HG02885 (cell line): ENCODE data around the gene FAM76A.
"Not testable (repeated sequence)": the region's sequence is repeated elsewhere in the genome, so short reads cannot be mapped to it uniquely, and the experiment has no call there.

Experiments
- ATAC-seq: cut with Tn5 transposase; IDR thresholded peaks from one replicate; pipeline ENCODE4 v1.9.1; 2021; ENCODE audit warnings: mild to moderate bottlenecking; ENCODE audit not compliant: unreplicated experiment, poor library complexity

Gene FAM76A

GRCh38 chr1:27773826-27774445, 48.2 kb downstream of the FAM76A start:
- ATAC-seq, result no peak

- no peak for ATAC-seq
Observed at GRCh38 chr1:27774654-27775053, 48.9 kb downstream of the FAM76A start.

GRCh38 chr1:27775336-27775735, 49.6 kb downstream of the FAM76A start:
- not testable (repeated sequence) for ATAC-seq

GRCh38 chr1:27776276-27776675, 50.5 kb downstream of the FAM76A start:
- ATAC-seq, result not testable (repeated sequence)

DNA sequence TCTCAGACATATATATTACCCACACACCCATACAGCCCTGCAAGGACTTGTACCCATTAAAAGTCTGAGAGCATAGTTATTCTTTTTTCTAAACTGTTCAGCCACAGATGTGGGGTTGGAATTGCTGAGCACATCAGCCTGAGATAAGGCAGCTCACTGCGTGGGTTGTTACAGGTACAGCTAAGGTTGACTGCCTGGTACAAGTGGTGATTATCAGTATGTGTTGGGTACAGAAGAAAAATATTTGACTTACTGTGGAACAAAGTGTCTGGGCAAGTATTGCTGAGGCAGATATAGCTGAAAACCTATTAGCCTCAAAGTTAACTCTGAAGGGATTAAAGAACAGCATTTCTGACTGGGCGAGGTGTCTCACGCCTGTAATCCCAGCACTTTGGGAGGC, 52.3 kb downstream of the FAM76A start:
- no peak for ATAC-seq

DNA sequence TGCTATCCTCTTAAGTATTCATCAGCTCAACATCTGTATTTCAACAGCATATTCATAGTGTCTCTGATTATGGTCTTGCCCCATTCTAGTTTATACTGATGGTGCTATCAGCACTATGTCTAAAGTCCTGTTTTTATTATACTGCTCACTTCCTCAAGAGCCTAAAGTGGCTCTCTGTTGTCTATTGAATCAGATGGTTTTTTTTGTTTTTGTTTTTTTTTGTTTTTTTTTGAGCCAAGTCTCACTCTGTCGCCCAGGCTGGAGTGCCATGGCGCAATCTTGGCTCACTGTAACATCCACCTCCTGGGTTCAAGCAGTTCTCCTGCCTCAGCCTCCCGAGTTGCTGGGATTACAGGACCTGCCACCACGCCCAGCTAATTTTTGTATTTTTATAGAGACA, 53.4 kb downstream of the FAM76A start:
- no peak for ATAC-seq

DNA sequence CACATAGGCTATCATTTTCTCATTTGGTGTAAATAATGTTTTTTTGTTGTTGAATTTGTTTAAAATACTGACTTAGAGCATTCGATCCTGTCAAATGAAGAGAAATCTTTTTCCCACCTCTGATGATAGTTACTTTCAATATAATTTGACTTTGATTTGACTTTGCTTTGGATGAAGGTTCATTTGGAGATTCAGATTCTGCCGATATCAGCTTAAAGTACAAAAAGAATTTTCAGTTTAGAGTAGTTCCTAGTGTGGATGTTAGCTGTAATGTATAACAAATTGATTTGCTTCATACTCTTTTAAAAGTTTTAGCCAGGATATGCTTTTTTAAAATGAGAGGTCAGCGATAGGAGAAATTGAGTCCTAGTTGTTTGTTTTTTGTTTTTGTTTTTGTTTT, 57.2 kb downstream of the FAM76A start:
- no peak for ATAC-seq

GRCh38 chr1:27784700-27785099, 58.9 kb downstream of the FAM76A start:
- ATAC-seq, result no peak

GRCh38 chr1:27785781-27786455, 60.2 kb downstream of the FAM76A start:
- no peak for ATAC-seq

DNA sequence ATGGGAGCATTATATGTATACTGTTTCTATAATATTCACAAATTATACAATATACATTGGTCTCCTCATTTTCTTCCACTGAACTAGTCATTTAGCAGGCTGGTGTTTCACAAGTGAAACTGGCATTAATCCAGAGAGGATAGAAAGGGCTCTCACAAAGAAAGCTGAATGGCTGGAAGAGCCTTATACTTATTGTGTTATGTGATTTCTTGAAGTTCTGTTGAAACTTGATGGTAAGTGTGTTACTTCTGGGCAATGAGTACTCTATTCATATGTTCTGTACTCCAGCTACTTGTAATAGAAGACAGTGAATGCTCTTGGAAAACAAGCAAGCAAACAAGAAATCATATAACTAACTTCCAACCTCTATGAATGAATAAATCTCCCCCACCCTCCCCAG, 62.1 kb downstream of the FAM76A start:
- ATAC-seq, result no peak

DNA sequence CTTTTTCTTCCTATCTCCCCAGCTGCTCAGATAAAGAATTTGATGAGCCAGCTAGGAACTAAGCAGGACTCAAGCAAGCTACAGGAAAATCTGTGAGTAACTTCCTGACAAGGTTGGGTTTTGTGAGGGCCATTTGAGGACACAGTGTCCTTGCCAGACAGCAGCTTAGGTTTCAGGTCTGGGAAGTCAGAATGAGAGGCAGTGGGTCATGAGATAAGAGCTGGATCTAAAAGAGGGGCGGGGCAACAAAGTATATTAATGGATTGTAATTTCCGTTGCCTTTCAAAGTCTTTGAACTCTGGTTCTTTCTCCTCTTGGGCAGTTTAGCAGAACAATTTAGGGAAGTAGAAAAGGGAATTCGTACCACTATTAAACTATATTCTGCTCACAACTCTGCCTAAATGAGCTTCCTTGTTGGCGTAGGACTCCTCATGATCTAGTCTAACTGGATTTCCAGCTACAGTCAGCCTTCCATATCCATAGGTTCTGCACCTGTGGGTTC, 63.8 kb downstream of the FAM76A start:
- no peak for ATAC-seq

DNA sequence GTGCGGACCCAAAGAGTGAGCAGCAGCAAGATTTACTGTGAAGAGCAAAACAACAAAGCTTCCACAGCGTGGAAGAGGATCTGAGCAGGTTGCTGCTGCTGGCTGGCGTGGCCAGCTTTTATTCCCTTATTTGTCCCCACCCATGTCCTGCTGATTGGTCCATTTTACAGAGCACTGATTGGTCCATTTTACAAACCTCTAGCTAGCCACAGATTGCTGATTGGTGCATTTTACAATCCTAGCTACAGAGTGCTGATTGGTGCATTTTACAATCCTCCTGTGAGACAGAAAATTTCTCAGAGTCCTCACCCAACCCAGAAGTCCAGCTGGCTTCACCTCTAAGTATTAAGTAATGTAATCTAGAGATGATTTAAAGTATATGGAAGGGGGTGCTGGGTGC, 64.5 kb downstream of the FAM76A start:
- not testable (repeated sequence) for ATAC-seq

GRCh38 chr1:27795601-27796000, 69.8 kb downstream of the FAM76A start:
- ATAC-seq, result no peak

GRCh38 chr1:27804791-27805190, 79.0 kb downstream of the FAM76A start:
- ATAC-seq, result no peak

DNA sequence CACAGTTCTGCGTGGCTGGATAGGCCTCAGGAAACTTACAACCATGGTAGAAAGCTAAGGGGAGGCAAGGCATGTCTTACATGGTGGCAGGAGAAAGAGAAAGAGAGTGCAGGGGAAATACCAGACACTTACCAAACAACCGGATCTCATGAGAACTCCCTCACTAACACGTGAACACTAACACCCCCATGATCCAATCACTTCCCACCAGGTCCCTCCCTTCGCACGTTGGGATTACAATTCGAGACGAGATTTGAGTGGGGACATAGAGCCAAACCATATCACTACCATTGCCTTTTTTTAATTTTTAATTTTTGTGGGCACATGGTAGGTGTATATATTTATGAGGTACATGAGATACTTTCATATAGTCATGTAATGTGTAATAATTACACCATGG, 81.0 kb downstream of the FAM76A start:
- no peak for ATAC-seq

DNA sequence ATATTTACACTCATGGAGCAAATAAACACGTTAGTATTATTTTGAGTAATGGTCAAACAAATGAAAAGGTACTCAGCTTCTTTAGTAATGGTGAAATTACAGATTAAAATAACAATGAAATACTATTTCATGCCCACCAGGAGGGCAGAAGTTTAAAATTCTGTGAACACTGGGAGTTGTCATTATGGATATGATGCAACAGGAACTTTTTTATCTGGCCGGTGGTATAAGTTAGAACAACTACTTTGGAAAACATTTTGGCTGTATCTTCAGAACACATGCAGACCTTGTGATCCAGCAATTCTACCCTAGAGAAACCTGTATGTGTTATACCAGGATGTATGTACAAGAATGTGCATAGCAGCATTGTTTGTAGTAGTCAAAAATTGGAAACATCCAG, 81.6 kb downstream of the FAM76A start:
- no peak for ATAC-seq

DNA sequence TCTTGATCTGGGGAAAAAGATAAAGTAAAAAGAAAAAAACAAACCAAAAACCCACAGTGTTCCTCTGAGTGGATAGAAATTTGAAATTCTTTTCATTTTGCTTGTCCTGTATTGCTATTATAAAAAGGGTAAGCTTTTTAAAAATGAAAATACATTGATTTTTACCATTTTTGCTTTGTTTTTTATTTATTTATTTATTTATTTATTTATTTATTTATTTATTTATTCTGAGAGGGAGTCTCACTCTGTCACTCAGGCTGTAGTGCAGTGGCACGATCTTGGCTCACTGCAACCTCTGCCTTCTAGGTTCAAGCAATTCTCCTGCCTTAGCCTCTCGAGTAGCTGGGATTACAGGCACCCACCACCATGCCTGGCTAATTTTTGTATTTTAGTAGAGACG, 82.4 kb downstream of the FAM76A start:
- not testable (repeated sequence) for ATAC-seq

DNA sequence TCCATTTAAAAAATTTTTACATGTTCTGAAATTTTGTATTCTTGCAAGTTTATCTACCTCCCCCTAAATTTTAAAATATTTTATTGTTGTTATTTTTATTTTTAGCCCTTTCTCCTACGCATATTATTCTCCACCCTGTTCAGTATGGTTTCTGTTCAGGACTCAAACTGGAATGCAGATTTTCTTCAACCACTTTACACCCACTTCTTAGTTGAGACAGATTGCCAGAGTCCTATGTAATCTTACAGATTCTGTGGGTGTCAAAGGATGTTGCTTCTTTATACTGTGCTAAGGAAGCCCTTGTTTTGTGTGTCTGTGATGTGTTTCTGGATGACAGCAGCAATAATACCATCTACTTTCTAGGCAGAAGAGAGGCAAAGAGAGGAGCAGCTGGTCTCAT, 84.1 kb downstream of the FAM76A start:
- no peak for ATAC-seq

DNA sequence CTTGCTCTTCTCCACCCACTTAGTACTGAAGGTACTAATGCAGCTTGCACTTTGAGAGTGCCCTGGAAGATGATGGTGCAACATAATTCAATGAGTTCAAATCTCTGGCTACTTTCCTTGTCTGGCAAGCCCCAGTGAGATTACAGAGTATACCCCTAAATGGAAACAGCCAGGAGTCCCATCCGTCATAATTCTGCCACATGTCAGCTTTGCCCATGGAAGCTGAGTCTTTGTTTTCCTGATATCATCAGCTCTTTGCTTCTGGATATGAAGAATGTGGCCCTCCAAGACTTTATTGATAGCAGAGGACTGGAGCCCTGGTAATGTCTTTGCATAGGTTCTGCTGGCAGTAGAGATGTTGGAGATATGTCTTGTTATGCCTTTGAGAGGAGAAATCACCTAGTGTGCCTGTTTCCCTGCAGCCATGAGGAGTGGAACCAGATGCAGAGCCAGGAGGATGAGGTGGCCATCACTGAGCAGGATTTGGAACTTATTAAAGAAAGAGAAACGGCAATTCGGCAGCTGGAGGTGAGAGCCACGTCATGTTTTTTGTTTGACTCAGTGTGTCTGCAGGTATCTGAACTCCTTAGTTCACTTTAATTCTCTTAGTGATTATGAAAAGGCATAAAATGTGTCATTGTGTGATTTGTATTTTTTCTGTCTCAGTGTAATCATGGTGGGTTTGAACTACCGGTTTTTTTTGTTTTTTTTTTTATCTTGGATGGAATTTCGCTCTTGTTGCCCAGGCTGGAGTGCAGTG, 86.2 kb downstream of the FAM76A start:
- no peak for ATAC-seq
